Body of pancreas (tissue), 4 donors: ENCODE results near the gene TGIF2.

ENCODE experiments used
- POLR2A ChIP-seq, 3 donors: fragments of 450-650 bp; IDR thresholded peaks; one replicate each; pipeline ENCODE4 v1.6.1; 2016; ENCODE audit warnings: antibody characterized with exemption in 3 of 3, mild to moderate bottlenecking in 2 of 3
- TF ChIP-seq, protein P1 (sequence below), 7 experiments: fragments of 450-650 bp in 4 of 7; fragments of 200-600 bp in 3 of 7; sonication (generic) in 3 of 7; IDR thresholded peaks; one replicate each; pipeline ENCODE4 v1.5.1; 2016 to 2019; ENCODE audit warnings: antibody characterized with exemption in 7 of 7

DNA sequence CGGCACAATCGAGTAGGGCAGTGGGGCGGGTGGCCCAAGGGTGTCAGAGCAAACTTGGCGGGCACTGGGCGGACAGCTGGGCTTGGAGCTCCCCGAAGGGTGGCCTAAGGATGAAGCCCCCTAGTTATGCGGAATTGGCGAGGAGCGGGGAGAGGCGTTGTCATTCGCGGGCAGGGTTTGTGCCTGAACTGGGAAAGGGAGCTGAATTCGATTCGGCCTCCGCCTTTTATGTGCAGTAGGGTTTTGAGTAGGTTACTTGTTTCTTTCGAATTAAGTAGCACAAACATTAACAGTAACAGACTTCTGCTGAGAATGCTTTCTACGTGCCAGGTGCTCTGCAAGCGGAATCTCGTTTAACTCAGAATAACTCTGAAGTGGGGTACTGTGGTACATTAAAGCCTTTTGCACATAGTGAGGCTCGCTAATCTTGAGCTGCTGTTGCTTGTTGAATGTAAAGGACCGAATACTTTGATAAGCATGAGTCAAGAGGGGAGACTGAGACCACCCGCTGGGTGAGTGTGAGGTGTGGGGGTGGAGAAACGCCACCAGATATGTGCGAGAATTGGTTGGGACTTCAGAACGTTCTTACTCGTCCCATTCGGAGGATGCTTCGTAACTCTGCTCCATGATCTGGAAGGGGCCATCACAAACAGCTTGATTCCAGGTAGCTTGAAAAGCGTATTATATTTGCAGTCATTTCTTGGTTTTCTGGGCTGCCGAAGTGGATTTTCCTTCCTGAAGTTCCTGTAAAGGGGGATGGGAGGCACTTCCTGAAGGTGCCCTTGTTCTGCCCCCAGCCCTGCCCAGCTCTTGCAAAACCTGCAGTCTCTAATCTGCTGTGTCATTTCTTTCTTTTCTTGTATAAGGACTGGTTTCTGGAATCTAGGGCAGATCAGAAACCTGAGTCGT, 33.0 kb downstream of the TGIF2 start:
- TF ChIP-seq, protein P1, sequence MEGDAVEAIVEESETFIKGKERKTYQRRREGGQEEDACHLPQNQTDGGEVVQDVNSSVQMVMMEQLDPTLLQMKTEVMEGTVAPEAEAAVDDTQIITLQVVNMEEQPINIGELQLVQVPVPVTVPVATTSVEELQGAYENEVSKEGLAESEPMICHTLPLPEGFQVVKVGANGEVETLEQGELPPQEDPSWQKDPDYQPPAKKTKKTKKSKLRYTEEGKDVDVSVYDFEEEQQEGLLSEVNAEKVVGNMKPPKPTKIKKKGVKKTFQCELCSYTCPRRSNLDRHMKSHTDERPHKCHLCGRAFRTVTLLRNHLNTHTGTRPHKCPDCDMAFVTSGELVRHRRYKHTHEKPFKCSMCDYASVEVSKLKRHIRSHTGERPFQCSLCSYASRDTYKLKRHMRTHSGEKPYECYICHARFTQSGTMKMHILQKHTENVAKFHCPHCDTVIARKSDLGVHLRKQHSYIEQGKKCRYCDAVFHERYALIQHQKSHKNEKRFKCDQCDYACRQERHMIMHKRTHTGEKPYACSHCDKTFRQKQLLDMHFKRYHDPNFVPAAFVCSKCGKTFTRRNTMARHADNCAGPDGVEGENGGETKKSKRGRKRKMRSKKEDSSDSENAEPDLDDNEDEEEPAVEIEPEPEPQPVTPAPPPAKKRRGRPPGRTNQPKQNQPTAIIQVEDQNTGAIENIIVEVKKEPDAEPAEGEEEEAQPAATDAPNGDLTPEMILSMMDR (IDR thresholded peaks at IDR 0.05), result no peak
- no peak for TF ChIP-seq POLR2A (IDR thresholded peaks at IDR 0.05)
